Endothelial cell (in vitro differentiated cells): Measurements from ENCODE around the gene GRM5. TPM values are rescaled to one million over a fixed set of nuclear protein-coding genes. Genes with fewer than 3 reads are reported as not detected.

Experiments used
- DNase-seq: peaks from one replicate; pipeline ENCODE4 v3.0.0; 2021; ENCODE audit warnings: low spot score
- H3K27ac Mint-ChIP-seq: one replicate; pipeline ENCODE4 v1.8.0; 2021; ENCODE audit warnings: mixed read lengths, inconsistent platforms; ENCODE audit not compliant: unreplicated experiment
- H3K27me3 Mint-ChIP-seq: one replicate; pipeline ENCODE4 v1.8.0; 2021; ENCODE audit warnings: mild to moderate bottlenecking, moderate library complexity, mixed read lengths, inconsistent platforms; ENCODE audit not compliant: unreplicated experiment
- H3K36me3 Mint-ChIP-seq: one replicate; pipeline ENCODE4 v1.8.0; 2021; ENCODE audit warnings: mild to moderate bottlenecking, low read depth, mixed read lengths, inconsistent platforms; ENCODE audit not compliant: unreplicated experiment
- H3K4me1 Mint-ChIP-seq: one replicate; pipeline ENCODE4 v1.8.0; 2021; ENCODE audit warnings: mild to moderate bottlenecking, mixed read lengths, inconsistent platforms; ENCODE audit not compliant: unreplicated experiment
- H3K4me3 Mint-ChIP-seq: one replicate; pipeline ENCODE4 v1.8.0; 2021; ENCODE audit warnings: mild to moderate bottlenecking, mixed read lengths, inconsistent platforms; ENCODE audit not compliant: unreplicated experiment
- H3K9me3 Mint-ChIP-seq: one replicate; pipeline ENCODE4 v1.8.0; 2021; ENCODE audit warnings: mixed read lengths, inconsistent platforms; ENCODE audit not compliant: unreplicated experiment
- CTCF ChIP-seq: fragments of 200-600 bp; sonication (generic); IDR thresholded peaks from one replicate; pipeline ENCODE4 v1.5.0; 2021; ENCODE audit warnings: antibody characterized with exemption; ENCODE audit not compliant: unreplicated experiment
- total RNA-seq: library from RNA; stranded (reverse); fragmentation: NEBNext Ultra II Directional; extraction: Animal tissue kit (Norgen Biotek cat#: 25700); gene quantifications from one replicate; pipeline ENCODE4 v1.2.1, GENCODE V29; 2021; ENCODE audit not compliant: unreplicated experiment

GRM5 gene
- total RNA-seq, 1 donor from 2014 or later = 0.28 TPM

- peaks cover 2% of the 10 kb centered on the region for H3K36me3 Mint-ChIP-seq
- H3K27ac Mint-ChIP-seq = no peak overlapping the region
- TF ChIP-seq CTCF = no peak
- no peaks in the 10 kb centered on the region for H3K4me1 Mint-ChIP-seq
- no peak overlapping the region for H3K4me3 Mint-ChIP-seq
- H3K27me3 Mint-ChIP-seq = no peaks in the 10 kb centered on the region
- no peaks in the 10 kb centered on the region for H3K9me3 Mint-ChIP-seq
- DNase-seq = no peak
These were observed 421.1 kb downstream of the GRM5 start for GRCh38 chr11:88644724-88645123.

GRCh38 chr11:88632163-88632562, 433.6 kb downstream of the GRM5 start:
- no peak for TF ChIP-seq CTCF
- Mint-ChIP-seq H3K4me1 (no peaks in the 10 kb centered on the region), H3K27ac (no peak overlapping the region), H3K36me3 (no peaks in the 10 kb centered on the region), H3K27me3 (no peaks in the 10 kb centered on the region), H3K9me3 (no peaks in the 10 kb centered on the region), H3K4me3 (no peak overlapping the region)
- no peak for DNase-seq

GRCh38 chr11:88631497-88631896, 434.3 kb downstream of the GRM5 start:
- no peaks in the 10 kb centered on the region for H3K36me3 Mint-ChIP-seq
- H3K4me1 Mint-ChIP-seq = no peaks in the 10 kb centered on the region

GRCh38 chr11:88629496-88629895, 436.3 kb downstream of the GRM5 start:
- no peaks in the 10 kb centered on the region for H3K27me3 Mint-ChIP-seq
- no peak for DNase-seq
- TF ChIP-seq CTCF = no peak
- no peak overlapping the region for H3K4me3 Mint-ChIP-seq
- no peak overlapping the region for H3K27ac Mint-ChIP-seq
- H3K36me3 Mint-ChIP-seq = no peaks in the 10 kb centered on the region
- no peaks in the 10 kb centered on the region for H3K4me1 Mint-ChIP-seq
- H3K9me3 Mint-ChIP-seq = no peaks in the 10 kb centered on the region

More at GRCh38 chr11:88631497-88631896, 434.3 kb downstream of the GRM5 start:
- no peak overlapping the region for H3K4me3 Mint-ChIP-seq
- no peak overlapping the region for H3K27ac Mint-ChIP-seq
- DNase-seq = no peak
- no peak for TF ChIP-seq CTCF
- H3K27me3 Mint-ChIP-seq = no peaks in the 10 kb centered on the region
- no peaks in the 10 kb centered on the region for H3K9me3 Mint-ChIP-seq

- no peak overlapping the region for H3K27ac Mint-ChIP-seq
- no peak for TF ChIP-seq CTCF
These were observed 439.6 kb downstream of the GRM5 start for GRCh38 chr11:88626216-88626615.

More at GRCh38 chr11:88626216-88626615, 439.6 kb downstream of the GRM5 start:
- Mint-ChIP-seq H3K9me3 (no peaks in the 10 kb centered on the region), H3K27me3 (no peaks in the 10 kb centered on the region), H3K4me3 (no peak overlapping the region), H3K4me1 (no peaks in the 10 kb centered on the region), H3K36me3 (no peaks in the 10 kb centered on the region)
- DNase-seq = no peak
